ENCODE results near the gene AKAP6. TPM values are rescaled to one million over a fixed set of nuclear protein-coding genes. Genes with fewer than 3 reads are reported as not detected.

AKAP6 gene
- total RNA-seq, 1 experiment from 2014 or later: 1.1 TPM

GRCh38 chr14:32358781-32359180, 29.7 kb downstream of the AKAP6 start:
- H3K23me2 ChIP-seq (ENCODE audit: insufficient read length, low read depth, low read length, poor library complexity, severe bottlenecking): no peaks in the 10 kb centered on the region
- no peak overlapping the region for H2BK5ac ChIP-seq (ENCODE audit: insufficient read length, low read length)
- Mint-ChIP-seq H3K36me3 (ENCODE audit: insufficient read depth in 1 of 3, low read depth in 3 of 3) (no peaks in the 10 kb centered on the region; a peak in 1 of 7 replicates), H3K27me3 (ENCODE audit: low read depth) (no peaks in the 10 kb centered on the region), H3K4me1 (peaks cover 22 to 31% of the 10 kb centered on the region in 2 experiments), H3K4me3 (no peak overlapping the region), H3K9me3 (peaks cover 0 to 3% of the 10 kb centered on the region in 2 experiments; a peak in 2 of 5 replicates), H3K27ac (no peak overlapping the region)
- no peak overlapping the region for H2BK20ac ChIP-seq (ENCODE audit: low read depth, low read length, poor library complexity, severe bottlenecking)
- H3K9ac ChIP-seq (ENCODE audit: extremely low read depth, insufficient read length, low read length): no peak overlapping the region
- no peak overlapping the region for H3K4me2 ChIP-seq (ENCODE audit: insufficient read depth, insufficient read length, low read length)
- no peaks in the 10 kb centered on the region for H3K79me1 ChIP-seq (ENCODE audit: insufficient read depth, low read depth, low read length, poor library complexity, severe bottlenecking)
- no peaks in the 10 kb centered on the region for H3K27me3 ChIP-seq (ENCODE audit: insufficient read depth, low read length)
- no peak overlapping the region for H3K18ac ChIP-seq (ENCODE audit: insufficient read length, low read depth, low read length)
- no peak overlapping the region for H4K5ac ChIP-seq (ENCODE audit: insufficient read length, low read depth, low read length)
- H3K23ac ChIP-seq (ENCODE audit: insufficient read length, low read depth, low read length): no peak overlapping the region
- no peak overlapping the region for H2BK15ac ChIP-seq (ENCODE audit: low read depth, low read length)
- no peaks in the 10 kb centered on the region for H4K20me1 ChIP-seq (ENCODE audit: control insufficient read depth, insufficient read depth, insufficient read length)
- H2BK120ac ChIP-seq (ENCODE audit: low read depth, low read length, poor library complexity, severe bottlenecking): no peak overlapping the region
- no peak for TF ChIP-seq CTCF (conservative IDR thresholded peaks at IDR 0.05)
- no peak overlapping the region for H3K4ac ChIP-seq (ENCODE audit: low read depth, low read length)
- no peak overlapping the region for H2AK5ac ChIP-seq (ENCODE audit: insufficient read length, low read length)
- H4K8ac ChIP-seq (replicated peaks; ENCODE audit: insufficient read length, low read depth, low read length): no peak overlapping the region
- H3K14ac ChIP-seq (ENCODE audit: insufficient read depth, low read length): no peak overlapping the region
- WGBS (ENCODE audit: extremely low coverage, insufficient read length, low lambda C conversion rate): no CpG with 5 or more reads among the region's 3 CpGs
- no peak overlapping the region for H3K27ac ChIP-seq (ENCODE audit: insufficient read length, low read depth, low read length)
- H2AFZ ChIP-seq (ENCODE audit: low read length): no peak overlapping the region
- no peak overlapping the region for H2BK12ac ChIP-seq (ENCODE audit: insufficient read length, low read depth, low read length)
- no peaks in the 10 kb centered on the region for H3K79me2 ChIP-seq (ENCODE audit: insufficient read depth, low read length)
- no peak for DNase-seq
- H3K56ac ChIP-seq (ENCODE audit: insufficient read length, low read depth, low read length): no peak overlapping the region
- H3T11ph ChIP-seq (ENCODE audit: low read length): no peak overlapping the region
- H3K4me1 ChIP-seq (ENCODE audit: insufficient read depth, low read length): no peaks in the 10 kb centered on the region
- no peaks in the 10 kb centered on the region for H3K9me3 ChIP-seq (ENCODE audit: control insufficient read depth, low read depth, low read length)
- H4K91ac ChIP-seq (ENCODE audit: insufficient read length, low read depth, low read length): no peak overlapping the region

All from H9 (cell line).